ENCODE data around the gene GLT6D1.

The GLT6D1 gene

DNA sequence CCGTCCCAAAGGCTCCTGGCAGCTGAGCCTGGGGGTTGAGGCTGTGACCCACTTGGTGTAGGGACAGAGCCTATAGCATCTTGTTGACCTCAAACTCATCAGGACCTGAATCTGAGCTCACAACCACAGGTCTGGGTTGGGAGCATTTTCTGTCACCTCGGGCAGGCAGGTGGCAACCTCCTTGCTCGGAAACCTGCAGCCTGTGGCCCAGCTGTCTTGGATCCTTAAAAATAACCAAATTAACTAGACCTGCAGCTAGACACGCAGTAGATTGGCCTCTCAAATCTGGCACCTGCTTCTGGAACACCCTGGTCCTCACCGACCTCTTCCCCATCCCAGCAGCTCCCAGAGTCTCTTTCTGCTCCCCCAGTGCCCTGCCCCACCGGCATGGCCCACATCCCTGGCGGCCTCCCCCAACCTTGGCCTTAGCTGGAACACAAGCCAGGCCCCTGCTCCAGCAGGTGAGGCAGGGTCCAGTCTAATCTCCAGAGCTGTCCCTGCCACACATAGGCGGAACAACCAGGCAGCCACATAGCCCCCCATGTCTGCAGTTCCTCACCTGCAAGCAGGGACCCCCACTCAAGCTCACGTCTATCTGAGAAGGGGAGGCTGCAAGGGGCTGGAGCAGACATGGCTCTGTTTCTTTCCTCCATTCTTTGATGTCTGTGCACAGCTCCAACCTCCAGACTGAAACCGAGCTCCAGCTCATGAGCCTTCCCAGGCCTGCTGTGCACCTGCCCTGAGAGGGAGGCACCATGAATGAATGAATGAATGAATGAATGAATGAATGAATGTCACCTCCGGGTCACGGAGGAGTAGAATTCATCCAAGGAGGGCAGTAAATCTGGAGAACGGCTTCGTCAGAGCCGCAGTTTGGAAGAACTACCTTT, 49.5 kb downstream of the GLT6D1 start:
- FAIRE-seq (no peak), DNase-seq (ENCODE audit: extremely low spot score, insufficient read length, low read depth) (no peak)

DNA sequence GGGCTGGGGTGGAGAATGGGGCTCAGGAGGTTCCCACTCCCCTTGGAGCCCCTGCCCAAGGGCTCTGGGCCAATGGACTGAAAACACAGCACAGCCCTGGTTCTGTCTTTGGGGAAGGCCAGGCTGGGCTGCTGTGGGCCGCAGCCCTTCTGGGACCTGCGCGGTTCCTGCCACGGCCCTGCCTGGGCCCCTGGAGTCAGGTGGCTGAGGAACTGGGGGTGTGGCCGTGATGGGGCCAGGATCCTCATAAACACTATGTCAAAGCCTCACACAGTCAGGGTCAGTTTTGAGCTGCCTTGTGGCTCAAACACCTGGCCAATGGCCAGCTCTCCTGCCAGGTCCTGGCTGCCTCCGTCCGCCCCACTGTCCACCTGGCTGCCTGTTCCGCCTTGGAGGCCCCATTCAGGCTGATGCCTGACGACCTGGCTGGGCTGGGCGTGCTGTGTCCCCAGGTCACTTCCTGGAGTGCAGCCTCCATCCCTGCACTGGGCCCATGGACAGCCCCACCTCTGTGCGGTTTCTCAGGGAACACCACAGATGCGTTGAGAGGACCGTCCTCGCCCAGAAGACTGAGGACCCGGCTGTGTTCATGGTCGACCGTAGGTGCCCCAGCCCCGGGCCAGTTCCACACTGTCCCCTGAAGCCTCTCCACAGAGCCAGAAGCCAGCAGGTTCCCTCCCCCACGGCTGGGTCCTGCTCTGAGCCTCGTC, 50.3 kb downstream of the GLT6D1 start:
- DNase-seq (ENCODE audit: extremely low spot score, insufficient read length, low read depth) (no peak), FAIRE-seq (no peak)

DNA sequence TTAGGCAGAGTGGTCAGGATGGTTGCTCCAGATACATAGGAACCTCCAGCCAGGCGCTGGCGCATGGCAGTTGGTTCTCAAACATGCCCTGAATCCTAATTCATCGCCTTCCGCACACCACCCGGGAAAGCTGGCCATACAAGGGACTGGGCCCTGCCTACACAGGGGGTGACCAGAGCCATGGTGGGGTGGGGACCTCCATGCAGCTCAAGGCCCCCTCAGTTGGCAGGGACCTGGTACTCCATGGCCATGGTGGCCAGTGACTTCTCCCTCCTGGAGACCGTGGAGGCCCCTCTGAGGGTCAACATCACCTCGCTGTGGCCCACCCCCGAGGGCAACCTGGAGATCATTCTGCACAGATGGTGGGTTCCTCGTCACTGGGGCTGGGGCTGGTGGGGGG, 51.0 kb downstream of the GLT6D1 start:
- no peak for FAIRE-seq
- DNase-seq (ENCODE audit: extremely low spot score, insufficient read length, low read depth): no peak

DNA sequence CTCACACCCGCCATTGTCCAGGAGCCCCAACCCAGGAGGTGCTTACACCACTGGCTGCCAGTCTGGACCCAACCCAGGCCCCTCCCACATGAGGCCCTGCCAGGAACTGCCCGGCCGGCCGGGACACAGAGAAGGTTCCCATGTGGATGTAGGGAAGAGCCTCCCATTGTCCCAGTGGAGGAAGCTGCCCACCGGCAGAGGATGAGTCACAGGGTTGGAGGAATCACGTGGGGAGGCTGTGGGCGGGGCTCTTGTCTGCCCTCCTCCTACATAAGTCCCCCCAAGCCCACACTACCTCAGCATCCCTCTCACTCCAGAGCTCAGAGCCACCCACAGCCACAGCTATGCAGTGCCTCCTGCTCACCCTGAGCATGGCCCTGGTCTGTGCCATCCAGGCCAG, 51.7 kb downstream of the GLT6D1 start:
- no peak for DNase-seq (ENCODE audit: extremely low spot score, insufficient read length, low read depth)
- FAIRE-seq: no peak

DNA sequence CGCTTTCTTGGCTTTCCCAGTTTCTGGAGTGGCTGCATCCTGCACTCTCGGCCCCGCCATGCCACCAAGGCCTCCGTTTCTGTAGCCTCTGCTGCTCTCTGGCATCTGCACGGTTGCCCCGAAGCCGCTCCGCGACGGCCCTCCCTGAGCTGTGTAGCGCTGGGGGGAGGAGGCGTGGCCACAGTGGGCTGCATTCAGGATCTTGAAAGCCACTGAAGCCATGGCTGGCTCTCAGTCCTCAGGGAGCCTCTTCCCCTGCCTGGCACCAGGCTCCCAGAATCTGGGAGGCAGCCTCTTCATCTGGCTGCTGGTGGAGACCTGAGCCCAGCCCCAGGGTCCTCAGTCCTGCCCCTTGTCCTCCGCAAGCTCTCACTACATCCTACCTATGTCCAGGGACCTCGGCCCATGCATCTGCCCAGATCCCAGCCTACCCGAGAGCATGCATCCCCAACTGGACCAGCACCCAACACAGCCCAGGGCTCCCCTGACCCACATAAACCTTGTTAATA, 52.7 kb downstream of the GLT6D1 start:
- FAIRE-seq (no peak), DNase-seq (ENCODE audit: extremely low spot score, insufficient read length, low read depth) (no peak)

- no peak for DNase-seq (ENCODE audit: extremely low spot score, insufficient read length, low read depth)
Measured at GRCh38 chr9:135584934-135585333, 54.4 kb downstream of the GLT6D1 start.

DNA sequence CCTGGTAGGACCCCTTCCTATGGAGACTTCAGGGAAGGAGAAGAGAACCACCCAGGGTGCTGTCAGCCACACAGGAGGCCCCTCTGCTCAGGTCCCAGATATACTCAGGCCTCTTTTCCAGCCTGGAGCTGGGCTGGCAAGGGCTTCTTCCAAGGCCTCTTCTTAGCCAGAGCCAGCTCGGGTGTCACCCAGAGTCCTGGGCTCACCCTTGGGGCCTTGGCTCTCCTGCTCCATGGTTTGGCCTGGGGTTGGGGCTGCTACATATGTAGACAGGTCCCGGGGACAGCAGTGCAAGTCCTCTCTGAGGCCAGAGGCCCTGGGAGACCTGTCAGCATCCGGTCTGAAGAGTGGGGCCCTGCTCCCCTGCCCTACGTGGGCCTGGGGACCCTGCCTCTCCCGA, 55.0 kb downstream of the GLT6D1 start:
- DNase-seq (ENCODE audit: extremely low spot score, insufficient read length, low read depth): no peak
- FAIRE-seq: no peak

More at GRCh38 chr9:135584934-135585333, 54.4 kb downstream of the GLT6D1 start:
- no peak for FAIRE-seq

- DNase-seq (ENCODE audit: extremely low spot score, insufficient read length, low read depth): no peak
- no peak for FAIRE-seq
Measured at GRCh38 chr9:135583688-135584011, 55.7 kb downstream of the GLT6D1 start.

DNA sequence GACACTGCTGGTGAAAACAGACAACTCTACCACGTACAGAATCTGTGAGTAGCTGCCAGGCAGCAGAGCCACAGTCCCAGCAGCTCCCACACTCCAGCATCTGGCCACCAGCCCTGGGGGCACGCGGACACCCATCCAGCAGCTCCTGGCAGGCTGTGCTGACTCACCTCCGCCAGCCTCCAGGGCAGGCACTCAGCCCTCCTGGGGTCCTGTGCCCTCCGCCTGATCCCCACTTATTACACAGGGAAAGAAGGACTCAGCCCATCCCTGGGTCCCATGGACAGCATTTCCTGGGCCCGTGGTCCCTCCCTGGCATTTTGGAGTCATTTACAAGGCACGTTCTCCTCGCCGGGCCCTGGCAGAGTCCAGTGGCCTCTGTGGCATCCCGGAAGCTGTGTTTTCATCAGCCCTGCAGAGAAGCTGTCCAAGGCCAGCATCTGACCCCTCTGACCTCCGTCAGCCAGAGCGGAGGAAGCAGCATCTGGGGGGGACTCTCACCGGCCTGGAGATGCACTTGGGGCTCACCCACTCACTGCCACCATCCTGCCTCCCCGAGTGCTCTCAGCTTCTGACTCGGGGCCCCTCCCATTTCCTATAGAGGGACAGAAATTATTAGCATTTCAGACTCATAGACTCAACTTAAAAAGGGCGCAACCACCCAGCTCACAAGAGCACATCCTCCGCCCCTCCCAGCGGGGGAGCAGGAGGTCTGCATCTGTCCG, 56.2 kb downstream of the GLT6D1 start:
- FAIRE-seq (no peak), DNase-seq (ENCODE audit: extremely low spot score, insufficient read length, low read depth) (no peak)

GRCh38 chr9:135582541-135582940, 56.8 kb downstream of the GLT6D1 start:
- DNase-seq (ENCODE audit: extremely low spot score, insufficient read length, low read depth) (no peak), FAIRE-seq (no peak)

- DNase-seq (ENCODE audit: extremely low spot score, insufficient read length, low read depth) (no peak), FAIRE-seq (no peak)
Measured at GRCh38 chr9:135581636-135582426, 57.5 kb downstream of the GLT6D1 start.

GRCh38 chr9:135580664-135581380, 58.5 kb downstream of the GLT6D1 start:
- DNase-seq (ENCODE audit: extremely low spot score, insufficient read length, low read depth) (no peak), FAIRE-seq (no peak)

DNA sequence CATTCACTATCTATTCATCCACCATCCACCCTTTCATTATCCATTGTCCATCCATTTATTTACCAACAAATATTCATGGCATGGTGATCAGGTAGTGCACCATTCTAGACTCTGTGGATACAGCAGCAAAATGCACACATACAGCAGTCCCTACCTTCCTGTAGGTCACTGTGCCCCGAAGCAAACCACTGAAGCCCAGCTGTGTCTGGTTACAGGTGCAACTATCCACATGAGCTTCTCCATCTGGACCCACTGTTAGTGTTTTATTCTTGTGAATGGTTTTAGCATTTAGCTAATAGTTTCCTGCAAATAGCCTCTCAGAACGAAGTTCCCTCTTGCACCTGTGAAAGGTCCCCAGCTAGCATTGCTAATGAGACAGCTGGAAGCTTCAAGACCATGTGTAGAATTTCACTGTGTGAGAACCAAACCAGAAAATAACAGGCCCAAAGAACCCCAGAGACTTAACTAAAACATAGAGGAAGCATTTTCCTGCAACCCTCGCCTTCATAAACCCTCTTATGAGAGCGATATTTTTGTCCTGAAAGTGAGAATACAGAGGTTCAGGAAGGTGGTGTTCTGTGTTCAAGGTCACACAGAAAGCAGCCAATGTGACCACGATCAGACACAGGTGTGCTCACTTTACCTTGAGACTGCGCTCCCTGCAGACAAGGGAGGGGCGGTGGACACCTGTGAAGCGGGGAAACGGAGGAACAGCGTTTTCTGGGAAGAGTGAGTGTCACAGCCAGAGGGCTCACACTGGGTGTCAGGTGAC, 59.3 kb downstream of the GLT6D1 start:
- DNase-seq (ENCODE audit: extremely low spot score, insufficient read length, low read depth) (no peak), FAIRE-seq (no peak)

DNA sequence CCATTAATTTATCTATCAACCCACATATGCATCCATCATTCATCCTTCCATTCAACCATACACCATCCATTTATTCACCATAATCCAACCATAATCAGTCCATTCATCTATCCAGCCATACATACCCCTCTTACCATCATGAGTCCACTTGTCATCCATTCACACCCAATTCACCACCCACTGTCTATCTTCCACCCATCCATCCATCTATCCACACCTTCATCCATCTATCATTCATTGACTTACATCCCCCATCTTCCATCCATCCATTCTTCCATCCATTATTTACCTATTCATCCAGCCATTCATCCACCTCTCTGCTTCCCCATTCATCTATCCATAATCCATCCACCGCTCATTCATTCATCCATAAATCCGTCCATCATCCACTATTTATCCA, 60.0 kb downstream of the GLT6D1 start:
- no peak for DNase-seq (ENCODE audit: extremely low spot score, insufficient read length, low read depth)
- FAIRE-seq: no peak

GRCh38 chr9:135577256-135577655, 62.1 kb downstream of the GLT6D1 start:
- FAIRE-seq: no peak
- DNase-seq (ENCODE audit: extremely low spot score, insufficient read length, low read depth): no peak

DNA sequence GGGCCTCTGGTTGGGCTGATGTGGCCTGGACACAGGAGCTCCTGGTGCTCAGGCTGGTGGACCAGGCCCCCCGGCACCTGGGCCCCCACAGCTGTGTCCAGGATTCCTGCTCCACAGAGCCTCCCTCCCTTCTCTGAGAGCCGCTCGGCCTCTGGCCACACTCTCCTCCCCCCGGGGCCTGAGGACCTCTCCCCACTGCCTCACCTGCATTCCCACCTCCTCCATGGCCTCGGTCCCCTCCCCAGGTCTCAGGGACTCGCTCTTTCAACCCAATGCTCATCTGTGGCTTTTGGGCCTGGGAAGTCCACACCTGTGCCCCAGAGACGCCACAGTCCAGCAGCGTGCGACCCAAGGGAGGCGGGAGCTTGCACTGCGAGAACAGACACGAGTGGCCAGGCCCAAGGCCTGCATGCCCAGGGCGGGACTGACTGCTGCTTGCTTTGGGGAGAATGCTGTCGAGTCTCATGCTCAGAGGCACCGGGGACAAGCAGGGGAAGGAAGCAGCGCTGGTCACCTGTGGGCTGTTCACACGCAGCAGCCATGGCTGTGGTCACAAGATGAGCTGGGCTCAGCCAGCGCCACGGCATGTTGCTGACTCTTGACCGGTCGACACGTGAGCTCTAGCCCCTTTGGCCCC, 63.2 kb downstream of the GLT6D1 start:
- DNase-seq (ENCODE audit: extremely low spot score, insufficient read length, low read depth) (no peak), FAIRE-seq (no peak)

- FAIRE-seq: no peak
- DNase-seq (ENCODE audit: extremely low spot score, insufficient read length, low read depth): no peak
Measured at GRCh38 chr9:135574943-135575342, 64.4 kb downstream of the GLT6D1 start.

DNA sequence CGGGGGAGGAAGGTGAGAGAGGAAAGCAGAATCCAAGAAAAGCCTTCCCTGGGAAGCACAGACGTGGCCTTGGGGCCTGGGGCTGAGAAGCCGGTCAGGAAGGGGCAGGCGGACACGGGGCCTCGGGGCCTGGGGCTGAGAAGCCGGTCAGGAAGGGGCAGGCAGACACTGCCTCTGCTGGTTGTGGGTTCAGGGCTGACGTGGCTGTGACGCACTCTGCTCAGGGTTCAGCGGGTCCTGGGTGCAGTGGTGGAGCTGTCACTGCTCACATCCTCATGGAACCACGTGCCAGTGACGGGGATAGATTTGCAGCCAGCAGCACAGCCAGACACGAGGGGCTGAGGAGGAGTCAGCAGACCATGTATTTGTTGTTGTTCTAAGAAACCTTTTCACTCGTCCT, 65.0 kb downstream of the GLT6D1 start:
- FAIRE-seq (no peak), DNase-seq (ENCODE audit: extremely low spot score, insufficient read length, low read depth) (no peak)

All from GM18507 (cell line).